Measurements from ENCODE around the gene PARD3B.

- TF ChIP-seq, protein P1, sequence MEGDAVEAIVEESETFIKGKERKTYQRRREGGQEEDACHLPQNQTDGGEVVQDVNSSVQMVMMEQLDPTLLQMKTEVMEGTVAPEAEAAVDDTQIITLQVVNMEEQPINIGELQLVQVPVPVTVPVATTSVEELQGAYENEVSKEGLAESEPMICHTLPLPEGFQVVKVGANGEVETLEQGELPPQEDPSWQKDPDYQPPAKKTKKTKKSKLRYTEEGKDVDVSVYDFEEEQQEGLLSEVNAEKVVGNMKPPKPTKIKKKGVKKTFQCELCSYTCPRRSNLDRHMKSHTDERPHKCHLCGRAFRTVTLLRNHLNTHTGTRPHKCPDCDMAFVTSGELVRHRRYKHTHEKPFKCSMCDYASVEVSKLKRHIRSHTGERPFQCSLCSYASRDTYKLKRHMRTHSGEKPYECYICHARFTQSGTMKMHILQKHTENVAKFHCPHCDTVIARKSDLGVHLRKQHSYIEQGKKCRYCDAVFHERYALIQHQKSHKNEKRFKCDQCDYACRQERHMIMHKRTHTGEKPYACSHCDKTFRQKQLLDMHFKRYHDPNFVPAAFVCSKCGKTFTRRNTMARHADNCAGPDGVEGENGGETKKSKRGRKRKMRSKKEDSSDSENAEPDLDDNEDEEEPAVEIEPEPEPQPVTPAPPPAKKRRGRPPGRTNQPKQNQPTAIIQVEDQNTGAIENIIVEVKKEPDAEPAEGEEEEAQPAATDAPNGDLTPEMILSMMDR (IDR thresholded peaks at IDR 0.05), result no peak
- no peak for TF ChIP-seq POLR2A (IDR thresholded peaks at IDR 0.05)
Observed at GRCh38 chr2:205643391-205643885, 1098.2 kb downstream of the PARD3B start.
